K562 (cell line): ENCODE data around the gene S100A6. TPM values are rescaled to one million over a fixed set of nuclear protein-coding genes. Genes with fewer than 3 reads are reported as not detected.

Experiments
- ARID2 ChIP-seq: fragments of 450-650 bp; IDR thresholded peaks from 2 replicates; pipeline ENCODE4 v1.6.1; 2017; ENCODE audit warnings: antibody characterized with exemption, mild to moderate bottlenecking
- CC2D1A ChIP-seq: fragments of 450-650 bp; IDR thresholded peaks from 2 replicates; pipeline ENCODE4 v1.6.1; 2017; ENCODE audit warnings: mild to moderate bottlenecking
- CCAR2 ChIP-seq: fragments of 200-400 bp; formaldehyde crosslinking; IDR thresholded peaks from 2 replicates; pipeline ENCODE4 v1.6.1; 2017; ENCODE audit warnings: mild to moderate bottlenecking, low read depth, low read length
- E2F1 ChIP-seq: sonication (generic); formaldehyde crosslinking; IDR thresholded peaks from 2 replicates; pipeline ENCODE4 v1.8.1; 2023; ENCODE audit warnings: mild to moderate bottlenecking, missing genetic modification reagents, moderate library complexity
- ESRRB ChIP-seq: fragments of 250-450 bp; sonication (Bioruptor Pico); IDR thresholded peaks from 2 replicates; pipeline ENCODE4 v1.5.0; 2020; ENCODE audit warnings: mild to moderate bottlenecking, moderate library complexity, borderline replicate concordance
- FOXK1 ChIP-seq: sonication (generic); formaldehyde crosslinking; IDR thresholded peaks from 2 replicates; pipeline ENCODE4 v1.8.0; 2022; ENCODE audit warnings: missing genetic modification reagents, mild to moderate bottlenecking, borderline replicate concordance
- HDAC6 ChIP-seq: IDR thresholded peaks from 2 replicates; pipeline ENCODE4 v1.6.1; 2012; ENCODE audit warnings: low read depth, mild to moderate bottlenecking, control low read depth, inconsistent platforms, low read length, moderate library complexity
- KDM1A ChIP-seq, 2 experiments: fragments of 450-650 bp; IDR thresholded peaks; 2 replicates each; pipeline ENCODE4 v1.6.1; 2016; ENCODE audit warnings: mild to moderate bottlenecking in 2 of 2
- L3MBTL2 ChIP-seq: fragments of 450-650 bp; IDR thresholded peaks from 2 replicates; pipeline ENCODE4 v1.6.1; 2016; ENCODE audit warnings: mild to moderate bottlenecking, moderate library complexity
- MCM2 ChIP-seq: fragments of 450-650 bp; IDR thresholded peaks from 2 replicates; pipeline ENCODE4 v1.6.1; 2017; ENCODE audit warnings: low read depth, mild to moderate bottlenecking
- MCM5 ChIP-seq: fragments of 450-650 bp; IDR thresholded peaks from 2 replicates; pipeline ENCODE4 v1.6.1; 2016; ENCODE audit warnings: low read depth
- NFIX ChIP-seq: fragments of 250-450 bp; sonication (Bioruptor Pico); IDR thresholded peaks from 2 replicates; pipeline ENCODE4 v1.4.0; 2020; ENCODE audit warnings: low read depth, mild to moderate bottlenecking, moderate library complexity
- POLR2A ChIP-seq: fragments of 450-650 bp; conservative IDR thresholded peaks from 2 replicates; pipeline ENCODE4 v1.6.1; 2016
- SMC3 ChIP-seq: conservative IDR thresholded peaks from 2 replicates; pipeline ENCODE4 v1.6.1; 2011; ENCODE audit warnings: low read depth, low read length, improper control_type of control experiment; ENCODE audit not compliant: insufficient read depth
- SNIP1 ChIP-seq: fragments of 450-650 bp; IDR thresholded peaks from 2 replicates; pipeline ENCODE4 v1.7.1; 2017; ENCODE audit warnings: low read depth, mild to moderate bottlenecking
- SP1 ChIP-seq: sonication (generic); formaldehyde crosslinking; IDR thresholded peaks from 2 replicates; pipeline ENCODE4 v1.8.1; 2022; ENCODE audit warnings: mild to moderate bottlenecking, missing genetic modification reagents
- TFE3 ChIP-seq: fragments of 450-650 bp; formaldehyde crosslinking; IDR thresholded peaks from 2 replicates; pipeline ENCODE4 v1.4.0; 2020; ENCODE audit warnings: mild to moderate bottlenecking, mixed read lengths
- U2AF2 ChIP-seq: fragments of 200-400 bp; formaldehyde crosslinking; optimal IDR thresholded peaks from 2 replicates; pipeline ENCODE3; 2017; ENCODE audit warnings: low read depth, mild to moderate bottlenecking, low read length
- ZBTB9 ChIP-seq: fragments of 450-650 bp; formaldehyde crosslinking; IDR thresholded peaks from 2 replicates; pipeline ENCODE4 v1.4.0; 2020; ENCODE audit warnings: mild to moderate bottlenecking, moderate library complexity
- ZNF124 ChIP-seq: sonication (generic); formaldehyde crosslinking; IDR thresholded peaks from 2 replicates; pipeline ENCODE4 v1.8.1; 2022; ENCODE audit warnings: missing genetic modification reagents
- ZNF24 ChIP-seq: fragments of 450-650 bp; IDR thresholded peaks from 2 replicates; pipeline ENCODE4 v1.6.1; 2016
- ZNF384 ChIP-seq: IDR thresholded peaks from 2 replicates; pipeline ENCODE4 v1.6.1; 2012; ENCODE audit warnings: low read depth, low read length, improper control_type of control experiment
- polyA plus RNA-seq, 8 experiments: library from polyadenylated mRNA; depleted of rRNA in 4 of 8; stranded (reverse) in 5 of 8; unstranded in 3 of 8; fragments of >200 nt; fragmentation: Nextera tagmentation in 2 of 8; fragmentation: Illumina TruSeq in 1 of 8; extraction: Ambion mirVana in 2 of 8; extraction: Trizol in 1 of 8; gene quantifications; 2 replicates each; pipeline versions ENCODE4 v1.2.1 to v1.2.3, GENCODE V29; 2011 to 2014; ENCODE audit warnings: inconsistent platforms in 1 of 8, missing spikeins in 1 of 8
- total RNA-seq, 7 experiments: library from RNA; depleted of rRNA in 6 of 7; stranded (reverse); fragments of >200 nt in 6 of 7; fragmentation: Illumina TruSeq in 2 of 7; extraction: Trizol in 2 of 7; gene quantifications; 2 replicates each; pipeline versions ENCODE4 v1.2.1 to v1.2.3, GENCODE V29; 2011 to 2021; ENCODE audit warnings: low replicate concordance in 1 of 7
- TF ChIP-seq, protein P1 (sequence below): sonication (generic); formaldehyde crosslinking; IDR thresholded peaks from 2 replicates; pipeline ENCODE4 v1.8.0; 2022; ENCODE audit warnings: missing genetic modification reagents, mild to moderate bottlenecking, borderline replicate concordance
- TF ChIP-seq, protein P2 (sequence below), 2 experiments: fragments of 450-650 bp in 1 of 2; sonication (generic) in 1 of 2; formaldehyde crosslinking in 1 of 2; IDR thresholded peaks in 1 of 2; conservative IDR thresholded peaks in 1 of 2; 2 replicates each; pipeline versions ENCODE4 v1.6.1 to v1.8.1; 2016 to 2023; ENCODE audit warnings: mild to moderate bottlenecking in 2 of 2, moderate library complexity in 2 of 2, inconsistent platforms in 1 of 2, missing genetic modification reagents in 1 of 2

The S100A6 gene
- total and polyA plus RNA-seq, 9 of the 15 experiments (the other 6 are each of a cell fraction or from before 2014, with no cell fraction given), result 9.8 to 66.5 (median 23.2) TPM

DNA sequence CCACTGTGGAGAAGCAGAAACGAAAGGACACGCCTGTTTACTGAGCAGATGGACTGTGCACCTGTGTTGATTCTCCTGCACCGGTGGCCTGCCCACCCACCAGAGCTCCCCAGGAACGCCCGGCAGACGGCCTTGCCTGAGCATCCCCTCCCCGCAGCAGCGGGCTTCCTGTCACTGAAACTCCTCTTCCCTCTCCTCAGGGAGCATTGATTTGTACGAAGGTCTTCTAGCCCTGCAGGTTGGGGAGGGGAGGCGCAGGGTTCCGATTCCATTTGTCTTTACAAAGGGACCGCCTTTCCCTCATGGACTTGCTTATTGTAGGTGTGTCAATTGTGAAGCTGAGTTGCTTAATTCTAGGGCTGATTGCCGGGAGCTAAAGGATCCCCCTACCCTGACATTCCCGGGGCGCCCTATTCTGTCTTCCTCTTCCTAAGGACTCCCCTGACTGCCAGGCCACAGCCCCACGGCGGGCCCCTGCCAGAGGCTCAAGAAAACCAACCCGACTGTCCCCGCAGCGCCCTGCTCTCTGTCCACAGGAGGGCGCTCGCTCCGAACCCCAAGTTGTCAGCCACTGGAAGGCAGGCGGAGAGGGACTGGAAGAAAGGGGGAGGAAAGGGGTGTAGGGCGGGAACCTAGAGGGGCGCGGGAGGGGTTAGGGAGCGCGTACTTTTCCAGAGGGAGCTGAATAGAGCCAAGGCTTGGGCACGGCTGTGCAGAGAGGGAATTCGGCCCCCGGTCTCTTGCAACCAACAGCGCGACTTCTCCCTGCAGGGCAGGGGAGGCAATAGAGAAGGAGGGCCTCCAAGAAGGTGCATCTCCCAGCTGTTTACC lies 2.8 kb downstream of the S100A6 start (continued):
- no peak for TF ChIP-seq HDAC6
- no peak for TF ChIP-seq ZBTB9
- no peak for TF ChIP-seq ZNF384
- no peak for TF ChIP-seq ESRRB
- no peak for TF ChIP-seq CC2D1A
- TF ChIP-seq KDM1A (IDR thresholded peaks at IDR 0.05), result no peak
- TF ChIP-seq TFE3, result no peak
- TF ChIP-seq SNIP1, result no peak
- no peak for TF ChIP-seq POLR2A
- no peak for TF ChIP-seq NFIX (CRISPR knock-in tag)
- TF ChIP-seq CCAR2, result no peak
- TF ChIP-seq SMC3, result peak; percentile 93
- no peak for TF ChIP-seq MCM2
- TF ChIP-seq, protein P1, sequence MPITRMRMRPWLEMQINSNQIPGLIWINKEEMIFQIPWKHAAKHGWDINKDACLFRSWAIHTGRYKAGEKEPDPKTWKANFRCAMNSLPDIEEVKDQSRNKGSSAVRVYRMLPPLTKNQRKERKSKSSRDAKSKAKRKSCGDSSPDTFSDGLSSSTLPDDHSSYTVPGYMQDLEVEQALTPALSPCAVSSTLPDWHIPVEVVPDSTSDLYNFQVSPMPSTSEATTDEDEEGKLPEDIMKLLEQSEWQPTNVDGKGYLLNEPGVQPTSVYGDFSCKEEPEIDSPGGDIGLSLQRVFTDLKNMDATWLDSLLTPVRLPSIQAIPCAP, result no peak
- no peak for TF ChIP-seq MCM5
- TF ChIP-seq U2AF2, result no peak
- peak; percentile 20; the same call in 1 of the 2 replicates for TF ChIP-seq L3MBTL2
- peak; percentile 82 for TF ChIP-seq ARID2
- TF ChIP-seq ZNF24, result no peak; the same call in 1 of the 2 replicates
- TF ChIP-seq SP1 (CRISPR knock-in tag), result no peak
- no peak for TF ChIP-seq ZNF124
- TF ChIP-seq, protein P2, sequence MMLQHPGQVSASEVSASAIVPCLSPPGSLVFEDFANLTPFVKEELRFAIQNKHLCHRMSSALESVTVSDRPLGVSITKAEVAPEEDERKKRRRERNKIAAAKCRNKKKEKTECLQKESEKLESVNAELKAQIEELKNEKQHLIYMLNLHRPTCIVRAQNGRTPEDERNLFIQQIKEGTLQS (IDR thresholded peaks at IDR 0.05), result no peak
- TF ChIP-seq, protein P2 (CRISPR knock-in tag; conservative IDR thresholded peaks at IDR 0.05), result no peak
- TF ChIP-seq FOXK1, result no peak
- TF ChIP-seq E2F1 (CRISPR knock-in tag), result no peak
